Right lobe of liver (tissue), 4 donors: ENCODE measurements around the gene LAMB3.

Source experiments
- POLR2A ChIP-seq: fragments of 450-650 bp; IDR thresholded peaks from one replicate; pipeline ENCODE4 v1.6.1; 2017; ENCODE audit warnings: antibody characterized with exemption, mild to moderate bottlenecking
- TF ChIP-seq, protein P1 (sequence below), 4 donors: fragments of 200-600 bp in 3 of 4; fragments of 450-650 bp in 1 of 4; IDR thresholded peaks; one replicate each; pipeline versions ENCODE4 v1.5.1 to v1.8.0; 2016 to 2022; ENCODE audit warnings: antibody characterized with exemption in 4 of 4, mild to moderate bottlenecking in 2 of 4
- donor health status: DM: no; HTN: no; CAD: no.
- donor health status: DM: no; HTN: no; CAD: no.
- donor health status: DM: no; HTN: yes; CAD: no.

GRCh38 chr1:209609791-209610630, 42.2 kb downstream of the LAMB3 start:
- TF ChIP-seq, protein P1, sequence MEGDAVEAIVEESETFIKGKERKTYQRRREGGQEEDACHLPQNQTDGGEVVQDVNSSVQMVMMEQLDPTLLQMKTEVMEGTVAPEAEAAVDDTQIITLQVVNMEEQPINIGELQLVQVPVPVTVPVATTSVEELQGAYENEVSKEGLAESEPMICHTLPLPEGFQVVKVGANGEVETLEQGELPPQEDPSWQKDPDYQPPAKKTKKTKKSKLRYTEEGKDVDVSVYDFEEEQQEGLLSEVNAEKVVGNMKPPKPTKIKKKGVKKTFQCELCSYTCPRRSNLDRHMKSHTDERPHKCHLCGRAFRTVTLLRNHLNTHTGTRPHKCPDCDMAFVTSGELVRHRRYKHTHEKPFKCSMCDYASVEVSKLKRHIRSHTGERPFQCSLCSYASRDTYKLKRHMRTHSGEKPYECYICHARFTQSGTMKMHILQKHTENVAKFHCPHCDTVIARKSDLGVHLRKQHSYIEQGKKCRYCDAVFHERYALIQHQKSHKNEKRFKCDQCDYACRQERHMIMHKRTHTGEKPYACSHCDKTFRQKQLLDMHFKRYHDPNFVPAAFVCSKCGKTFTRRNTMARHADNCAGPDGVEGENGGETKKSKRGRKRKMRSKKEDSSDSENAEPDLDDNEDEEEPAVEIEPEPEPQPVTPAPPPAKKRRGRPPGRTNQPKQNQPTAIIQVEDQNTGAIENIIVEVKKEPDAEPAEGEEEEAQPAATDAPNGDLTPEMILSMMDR (IDR thresholded peaks at IDR 0.05): no peak
- no peak for TF ChIP-seq POLR2A
